KOPT-K1 (cell line): ENCODE data around the gene MRPL4.
"Not testable (repeated sequence)": the region's sequence is repeated elsewhere in the genome, so short reads cannot be mapped to it uniquely, and the experiment has no call there.

Experiments used
- H3K27ac ChIP-seq: fragments of 200-600 bp; sonication (generic); 2 replicates; pipeline ENCODE4 v1.5.1; 2016; ENCODE audit warnings: antibody characterized with exemption, mild to moderate bottlenecking, low read depth, low read length; ENCODE audit not compliant: poor library complexity, severe bottlenecking
- H3K36me3 ChIP-seq: fragments of 200-600 bp; sonication (generic); 2 replicates; pipeline ENCODE4 v1.5.1; 2017; ENCODE audit warnings: antibody characterized with exemption, mild to moderate bottlenecking, low read length, moderate library complexity; ENCODE audit not compliant: insufficient read depth
- H3K9me3 ChIP-seq: fragments of 200-600 bp; sonication (generic); 2 replicates; pipeline ENCODE4 v1.5.1; 2017; ENCODE audit warnings: antibody characterized with exemption, low read length, mild to moderate bottlenecking; ENCODE audit not compliant: insufficient read depth, poor library complexity, severe bottlenecking

Gene MRPL4

DNA sequence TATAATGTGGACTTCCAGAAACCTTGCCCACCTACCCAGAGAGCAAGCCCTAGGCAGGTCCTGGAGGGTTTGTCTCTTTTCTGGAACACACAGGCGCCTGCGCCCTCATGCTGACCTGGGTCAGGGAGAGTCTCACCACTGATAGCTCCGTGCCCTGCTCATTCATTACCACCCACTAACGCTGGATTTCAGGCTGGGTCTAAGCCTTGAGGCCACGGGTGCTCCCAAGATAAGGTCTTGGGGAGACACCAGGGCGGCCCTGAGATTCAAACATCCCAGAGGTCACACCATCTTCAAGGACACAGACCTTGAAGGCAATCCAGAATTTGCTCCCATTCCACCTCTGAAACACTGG is 26.0 kb upstream of the MRPL4 start:
- no peaks in the 10 kb centered on the region for H3K36me3 ChIP-seq
- no peak overlapping the region for H3K27ac ChIP-seq
- no peaks in the 10 kb centered on the region for H3K9me3 ChIP-seq

DNA sequence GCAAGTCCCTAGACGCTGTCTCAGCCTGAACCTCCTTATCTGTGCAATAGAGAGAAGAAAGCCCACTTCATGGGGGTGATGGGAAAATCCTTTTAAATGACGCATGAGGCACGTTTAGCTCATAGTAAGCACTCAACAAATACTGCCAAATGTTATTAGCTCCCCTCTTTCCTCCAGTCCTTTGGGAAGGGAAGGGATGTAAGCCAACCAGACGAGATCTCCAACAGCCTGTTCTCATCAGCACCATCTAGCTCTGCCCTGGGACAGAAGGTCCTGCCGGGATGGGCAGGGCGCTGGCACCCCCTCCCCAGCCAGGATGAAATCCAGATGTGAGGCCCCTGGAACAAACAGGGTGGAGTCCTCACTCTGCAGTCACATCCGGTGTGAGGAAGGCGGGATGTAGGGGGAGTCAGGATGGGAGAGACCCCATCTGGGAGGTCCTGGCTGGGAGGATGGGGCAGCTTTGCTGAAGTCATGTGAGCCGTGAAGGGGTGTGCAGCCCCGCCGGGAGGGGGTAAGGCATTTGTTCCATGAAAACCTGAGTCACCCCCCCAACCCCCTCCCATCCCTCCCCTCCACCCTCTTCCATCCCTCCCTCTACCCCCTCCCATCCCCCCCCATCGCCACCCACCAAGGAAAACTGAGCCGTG is 25.5 kb upstream of the MRPL4 start:
- no peaks in the 10 kb centered on the region for H3K36me3 ChIP-seq
- H3K9me3 ChIP-seq, result no peaks in the 10 kb centered on the region
- H3K27ac ChIP-seq, result no peak overlapping the region

DNA sequence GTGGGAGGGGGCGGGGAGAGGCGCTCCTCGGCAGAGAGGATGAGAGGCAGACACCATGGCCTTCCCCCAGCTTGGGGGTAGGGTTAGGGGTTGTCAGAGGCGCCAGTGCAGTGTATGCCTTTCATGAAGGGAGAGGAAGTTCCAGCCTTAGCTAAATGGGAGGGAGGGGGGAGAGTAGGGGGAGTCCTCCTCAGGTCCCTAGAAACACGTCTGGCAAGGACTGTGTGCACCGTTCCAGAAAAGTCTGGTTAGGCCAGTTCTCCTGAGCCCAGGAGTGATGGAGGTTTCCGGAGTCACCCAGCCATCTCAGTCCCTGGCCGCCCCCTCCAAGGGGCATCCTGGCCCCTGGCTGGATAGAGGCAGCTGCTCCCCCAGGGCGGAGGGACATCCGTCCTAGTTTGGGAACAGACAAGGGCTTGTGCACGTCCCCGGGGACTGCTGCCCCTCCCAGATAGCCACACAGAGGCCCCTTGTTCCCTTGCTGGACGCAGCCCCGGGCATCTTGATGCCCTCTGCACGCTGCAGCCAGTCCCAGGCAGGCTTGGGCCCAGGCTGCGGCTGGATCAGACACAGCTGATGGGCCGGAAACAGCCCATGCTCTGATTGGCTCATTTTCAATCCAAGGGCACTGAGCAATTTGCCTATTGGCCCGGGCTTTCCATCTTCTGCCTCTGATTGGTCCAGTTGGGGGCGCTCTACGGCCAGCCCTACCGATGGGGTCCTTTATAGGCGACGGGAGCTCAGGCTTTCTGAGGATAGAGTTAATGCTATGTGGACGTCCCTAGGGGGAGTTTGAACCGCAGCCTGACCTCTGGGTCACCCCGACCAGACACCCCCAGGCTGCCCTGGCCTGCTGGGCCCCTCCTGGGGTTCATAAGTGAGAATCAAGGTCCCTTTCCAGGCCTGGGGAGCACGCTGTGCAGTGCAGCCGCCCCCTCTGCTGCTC is 24.7 kb upstream of the MRPL4 start:
- no peaks in the 10 kb centered on the region for H3K36me3 ChIP-seq
- no peaks in the 10 kb centered on the region for H3K9me3 ChIP-seq
- H3K27ac ChIP-seq, result no peak overlapping the region

DNA sequence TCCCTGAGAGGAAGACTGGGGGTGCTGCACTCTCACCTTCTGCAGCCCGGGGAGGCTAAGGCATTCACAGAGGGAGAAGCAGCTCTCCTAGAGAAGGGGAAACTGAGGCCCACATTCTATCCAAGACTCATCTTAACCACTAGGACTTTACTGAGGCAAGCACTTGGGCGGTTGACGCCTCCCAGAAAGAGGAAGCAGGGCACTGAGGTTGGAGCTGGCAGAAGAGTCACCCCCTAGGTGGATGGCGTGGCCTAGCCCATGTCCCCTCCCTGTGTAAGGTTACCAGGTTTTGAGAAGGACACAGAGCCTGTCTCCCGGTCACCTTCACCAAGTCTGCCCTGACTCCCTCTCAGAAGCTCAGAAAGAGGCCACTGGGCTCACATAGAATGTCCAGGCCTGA is 23.6 kb upstream of the MRPL4 start:
- no peaks in the 10 kb centered on the region for H3K36me3 ChIP-seq
- no peaks in the 10 kb centered on the region for H3K9me3 ChIP-seq
- no peak overlapping the region for H3K27ac ChIP-seq

DNA sequence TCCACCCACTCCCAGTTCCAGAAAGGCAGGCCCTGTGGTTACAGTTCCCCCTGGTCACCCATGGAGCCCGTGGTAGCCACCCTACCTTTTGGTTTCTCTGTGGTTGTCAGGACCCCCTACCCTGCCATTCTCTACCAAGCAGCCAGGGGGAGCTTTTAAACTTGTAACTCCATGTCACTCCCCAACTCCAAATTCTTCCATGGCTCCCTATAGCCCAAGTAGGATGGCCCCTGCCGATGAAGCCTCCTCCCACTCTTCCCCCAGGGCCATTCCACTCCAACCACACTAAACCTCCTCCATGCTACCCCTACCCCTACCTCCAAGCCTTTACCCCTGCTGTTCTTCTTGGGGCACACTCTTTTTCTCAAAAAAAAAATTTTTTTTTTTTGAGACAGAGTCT is 23.1 kb upstream of the MRPL4 start:
- no peaks in the 10 kb centered on the region for H3K36me3 ChIP-seq
- H3K9me3 ChIP-seq, result no peaks in the 10 kb centered on the region
- no peak overlapping the region for H3K27ac ChIP-seq

DNA sequence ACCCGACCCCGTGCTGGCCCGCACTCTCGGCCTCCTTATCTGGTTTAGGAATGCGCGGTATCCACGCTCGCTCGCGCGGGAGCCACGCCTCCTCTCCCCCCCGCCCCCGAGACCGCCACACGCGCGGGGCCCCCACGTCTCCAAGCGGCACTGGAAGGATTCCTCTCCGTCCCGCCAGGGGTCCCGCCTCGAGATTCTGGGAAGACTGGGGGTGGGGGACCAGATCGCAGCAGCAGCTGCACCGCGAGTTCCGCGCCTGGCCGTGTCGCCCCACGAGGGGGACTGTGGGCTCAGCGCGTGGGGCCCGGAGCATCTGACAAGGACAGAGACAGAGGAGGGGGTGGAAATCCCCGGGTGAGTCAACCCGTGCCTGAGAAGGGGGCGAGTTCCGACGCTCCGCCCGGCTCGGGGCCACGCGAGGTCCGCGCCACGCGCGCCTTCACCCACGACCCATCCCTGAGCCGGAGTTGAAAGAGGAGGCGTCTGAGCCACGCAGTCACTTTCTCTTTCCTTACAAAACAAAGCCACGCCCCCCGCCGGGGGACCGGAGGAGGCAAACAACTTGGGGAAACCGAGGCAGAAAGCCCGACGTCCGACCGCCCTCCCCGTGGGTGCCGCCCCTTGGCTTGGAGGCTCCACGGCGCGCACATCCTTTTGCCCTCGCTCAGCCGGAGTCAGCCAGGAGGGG is 21.7 kb upstream of the MRPL4 start:
- H3K27ac ChIP-seq, result no peak overlapping the region

DNA sequence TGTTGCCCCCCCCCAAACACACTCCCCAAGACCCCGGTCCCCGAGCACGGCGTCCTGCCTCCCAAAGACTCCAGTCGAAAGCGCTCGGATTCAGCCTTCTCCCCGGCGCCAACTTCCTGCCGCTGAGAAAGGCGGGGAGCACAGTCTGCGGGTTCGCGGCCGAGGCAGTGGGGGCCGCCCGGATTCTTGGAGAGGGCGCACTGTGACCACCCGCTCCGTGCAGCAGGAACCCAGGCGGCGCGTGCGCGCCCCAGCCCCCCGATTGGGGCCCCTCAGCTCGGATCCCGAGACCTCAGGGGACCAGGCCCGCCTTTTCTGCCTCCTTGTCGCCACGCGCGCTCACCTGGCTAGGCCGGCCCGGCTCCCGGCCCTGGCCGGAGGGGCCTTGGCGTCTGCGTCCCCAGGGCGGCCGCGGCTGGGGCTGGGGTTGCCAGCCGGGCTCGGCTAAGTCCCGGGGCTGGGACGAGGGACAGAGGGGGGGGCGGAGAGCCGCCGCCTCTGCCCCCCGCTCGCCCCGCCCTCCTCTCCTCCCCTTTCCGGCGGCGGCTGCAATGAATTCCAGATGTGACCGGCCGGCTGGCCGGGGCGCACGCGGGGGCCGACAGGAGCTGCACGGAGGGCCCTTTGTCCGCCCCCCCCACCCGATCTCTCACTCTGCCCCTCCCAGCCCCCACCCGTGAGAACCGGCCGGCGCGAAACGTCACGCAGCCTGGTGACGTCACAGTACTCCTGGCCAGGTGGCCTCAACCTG is 21.0 kb upstream of the MRPL4 start, which contains the start of gene S1PR2:
S1PR2 (minus strand) TSS at position 471 of the 751 bp plus-strand sequence. CDS start 6,426 bp downstream, outside the sequence.
- Histone ChIP-seq H3K9me3 (no peaks in the 10 kb centered on the region), H3K27ac (peak within 1 kb of the TSS; percentile 42), H3K36me3 (no peaks in the 10 kb centered on the region)

More for the DNA sequence above, 21.7 kb upstream of the MRPL4 start:
- H3K9me3 ChIP-seq, result no peaks in the 10 kb centered on the region
- H3K36me3 ChIP-seq, result no peaks in the 10 kb centered on the region

DNA sequence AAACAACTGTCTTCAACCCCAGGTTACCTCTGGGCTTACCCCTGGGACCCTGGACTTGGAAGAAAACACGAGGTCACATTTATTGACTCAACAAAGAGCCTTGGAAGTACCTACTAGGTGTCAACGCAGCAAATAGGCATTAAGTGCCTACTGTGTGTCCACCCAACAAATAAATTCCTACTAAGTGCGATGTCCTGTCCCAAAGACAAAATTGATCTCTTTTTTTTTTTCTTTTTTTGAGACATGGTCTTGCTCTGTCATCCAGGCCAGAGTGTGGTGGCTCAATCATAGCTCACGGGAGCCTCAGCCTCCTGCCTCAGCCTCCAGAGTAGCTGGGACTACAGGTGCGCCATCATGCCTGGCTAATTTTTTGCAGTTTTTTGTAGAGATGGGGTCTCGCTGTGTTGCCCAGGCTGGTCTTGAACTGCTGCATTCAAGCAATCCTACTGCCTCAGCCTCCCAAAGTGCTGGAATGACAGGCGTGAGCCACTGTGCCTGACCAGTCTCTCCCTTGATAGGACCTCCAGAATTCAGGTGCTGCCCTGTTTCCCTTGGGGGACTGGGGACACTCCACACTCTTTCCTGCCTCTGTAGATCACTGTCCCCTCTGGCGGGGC is 20.3 kb upstream of the MRPL4 start:
- Histone ChIP-seq H3K27ac (no peak overlapping the region), H3K9me3 (no peaks in the 10 kb centered on the region), H3K36me3 (no peaks in the 10 kb centered on the region)

DNA sequence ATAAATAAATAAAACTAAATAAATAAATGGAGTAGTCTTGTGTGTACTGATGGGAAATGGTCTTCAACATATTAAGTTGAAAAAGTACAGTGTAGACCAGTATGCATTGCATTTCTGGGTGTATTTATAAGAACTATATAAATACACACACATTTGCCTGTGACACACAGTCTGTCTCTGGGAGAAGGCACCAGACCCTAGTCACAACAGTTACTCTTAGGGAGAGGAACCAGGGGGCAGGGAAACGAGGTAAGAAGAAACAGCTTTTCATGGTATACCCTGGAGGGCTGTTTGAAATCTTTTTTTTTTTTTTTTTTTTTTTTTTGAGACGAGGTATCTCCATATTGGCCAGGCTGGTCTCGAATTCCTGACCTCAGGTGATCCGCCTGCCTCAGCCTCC is 18.1 kb upstream of the MRPL4 start:
- Histone ChIP-seq H3K36me3 (no peaks in the 10 kb centered on the region), H3K27ac (no peak overlapping the region), H3K9me3 (no peaks in the 10 kb centered on the region)

DNA sequence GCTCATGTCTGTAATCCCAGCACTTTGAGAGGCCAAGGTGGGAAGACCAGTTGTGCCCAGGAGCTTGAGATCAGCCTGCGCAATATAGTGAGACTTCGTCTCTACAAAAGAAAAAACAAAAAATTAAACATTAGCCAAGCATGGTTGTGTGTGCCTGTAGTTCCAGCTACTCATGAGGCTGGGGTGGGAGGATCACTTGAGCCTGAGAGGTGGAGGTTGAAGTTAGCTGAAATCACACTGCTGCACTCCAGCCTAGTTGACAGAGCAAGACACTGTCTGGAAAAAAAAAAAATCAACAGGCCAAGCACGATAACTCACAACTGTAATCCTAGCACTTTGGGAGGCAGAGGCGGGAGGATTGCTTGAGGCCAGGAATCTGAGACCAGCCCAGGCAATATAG is 17.0 kb upstream of the MRPL4 start:
- H3K27ac ChIP-seq, result no peak overlapping the region
- H3K36me3 ChIP-seq, result no peaks in the 10 kb centered on the region
- no peaks in the 10 kb centered on the region for H3K9me3 ChIP-seq

DNA sequence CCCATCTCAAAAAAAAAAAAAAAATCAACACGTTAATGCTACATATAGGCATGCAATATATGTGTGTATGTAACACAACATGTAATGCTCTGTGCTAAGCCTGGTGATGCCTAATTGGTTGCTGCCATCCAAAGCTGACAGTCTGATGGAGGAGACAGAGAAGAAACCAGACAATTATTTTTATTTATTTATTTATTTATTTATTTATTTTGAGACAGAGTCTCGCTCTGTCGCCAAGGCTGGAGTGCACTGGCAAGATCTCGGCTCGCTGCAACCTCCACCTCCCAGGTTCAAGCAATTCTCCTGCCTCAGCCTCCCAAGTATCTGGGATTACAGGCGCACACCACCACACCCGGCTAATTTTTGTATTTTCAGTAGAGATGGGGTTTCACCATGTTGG is 16.6 kb upstream of the MRPL4 start:
- H3K36me3 ChIP-seq, H3K27ac ChIP-seq, H3K9me3 ChIP-seq: not testable (repeated sequence)

DNA sequence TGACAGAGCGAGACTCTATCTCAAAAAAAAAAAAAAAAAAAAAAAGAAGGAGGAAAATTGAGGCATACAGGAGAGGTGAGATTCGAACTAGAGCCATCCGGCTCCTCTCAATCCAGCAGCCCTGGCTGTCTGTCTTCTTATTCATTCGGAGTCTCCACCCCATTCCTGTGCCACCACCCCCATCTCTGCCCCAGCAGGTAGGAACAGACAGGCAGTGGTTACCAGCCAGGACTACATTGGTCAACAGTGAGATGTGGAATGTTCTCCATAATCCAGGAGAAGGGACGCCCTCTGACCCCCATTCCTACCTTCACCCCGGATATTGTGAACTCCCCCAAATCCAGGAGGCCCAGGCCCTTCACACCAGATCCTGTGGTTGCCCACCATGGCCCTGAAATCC is 14.3 kb upstream of the MRPL4 start:
- H3K27ac ChIP-seq, result no peak overlapping the region
- H3K36me3 ChIP-seq, result no peaks in the 10 kb centered on the region
- H3K9me3 ChIP-seq, result no peaks in the 10 kb centered on the region

DNA sequence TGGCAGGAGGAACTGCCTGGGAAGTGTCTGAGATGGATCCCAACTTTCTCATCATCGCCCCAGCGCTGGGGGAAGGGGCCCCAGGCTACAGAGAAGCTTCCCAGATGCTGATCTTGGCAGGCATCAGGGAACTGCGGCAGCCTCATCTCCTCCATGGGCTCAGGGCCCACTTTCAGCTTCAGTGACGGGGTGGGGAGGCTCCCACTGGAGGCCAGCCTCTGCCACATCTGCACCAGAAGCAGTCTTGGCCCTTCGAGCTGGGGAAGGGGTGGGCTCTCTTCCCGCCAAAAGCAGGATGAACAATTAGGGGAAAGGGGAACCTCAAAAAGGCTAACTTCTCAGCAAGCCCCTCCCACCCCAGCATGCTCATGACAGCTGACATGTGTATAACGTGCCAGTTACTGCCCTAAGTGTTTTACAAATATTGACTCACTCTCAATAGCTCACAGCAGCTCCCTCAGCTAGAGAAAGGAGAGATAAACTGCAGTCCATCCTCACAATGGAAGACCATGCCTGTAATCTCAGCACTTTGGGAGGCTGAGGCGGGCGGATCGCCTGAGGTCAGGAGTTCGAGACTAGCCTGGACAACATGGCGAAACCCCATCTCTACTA is 13.7 kb upstream of the MRPL4 start:
- H3K27ac ChIP-seq, result no peak overlapping the region
- H3K9me3 ChIP-seq, result no peaks in the 10 kb centered on the region
- no peaks in the 10 kb centered on the region for H3K36me3 ChIP-seq

DNA sequence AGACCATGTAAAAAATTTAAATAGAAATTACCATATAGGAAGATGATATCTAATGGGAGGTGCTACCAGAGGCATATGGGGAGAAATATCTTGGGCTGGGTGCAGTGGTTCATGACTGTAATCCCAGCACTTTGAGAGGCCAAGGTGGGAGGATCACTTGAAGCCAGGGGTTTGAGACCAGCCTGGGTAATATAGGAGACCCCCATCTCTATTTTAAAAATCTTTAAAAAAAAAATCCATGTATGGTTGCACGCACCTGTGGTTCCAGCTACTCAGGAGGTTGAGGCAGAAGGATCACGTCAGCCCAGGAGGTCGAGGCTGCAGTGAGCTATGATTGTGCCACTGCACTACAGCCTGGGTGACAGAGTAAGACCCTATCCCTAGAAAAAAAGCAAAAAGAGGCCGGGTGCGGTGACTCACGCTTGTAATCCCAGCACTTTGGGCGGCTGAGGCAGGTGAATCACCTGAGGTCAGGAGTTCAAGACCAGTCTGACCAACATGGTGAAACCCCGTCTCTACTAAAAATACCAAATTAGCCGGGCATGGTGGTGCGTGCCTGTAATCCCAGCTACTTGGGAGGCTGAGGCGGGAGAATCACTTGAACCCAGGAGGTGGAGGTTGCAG is 10.1 kb upstream of the MRPL4 start:
- H3K36me3 ChIP-seq, H3K27ac ChIP-seq, H3K9me3 ChIP-seq: not testable (repeated sequence)
